Thoracic aorta (tissue), 2 donors: ENCODE results near the gene XRCC3. TPM values are rescaled to one million over a fixed set of nuclear protein-coding genes. Genes with fewer than 3 reads are reported as not detected.

Experiments used
- ATAC-seq: fragments of 150-250 bp; one replicate; pipeline ENCODE4 v1.8.0; 2017; ENCODE audit warnings: low read depth; ENCODE audit not compliant: insufficient number of reproducible peaks, low FRiP score
- DNase-seq: peaks from one replicate; pipeline ENCODE4 v3.0.0-alpha.2; 2020; ENCODE audit warnings: low spot score
- H3K27ac ChIP-seq, 2 donors: fragments of 200-600 bp; sonication (generic); 1 replicate in 1 of 2; 2 replicates in 1 of 2; pipeline ENCODE4 v1.5.1; 2016; ENCODE audit warnings: mild to moderate bottlenecking in 2 of 2, moderate library complexity in 2 of 2
- H3K27me3 ChIP-seq: fragments of 200-600 bp; sonication (generic); replicated peaks from 2 replicates; pipeline ENCODE4 v1.6.0; 2016; ENCODE audit warnings: mild to moderate bottlenecking; ENCODE audit not compliant: insufficient read depth
- H3K36me3 ChIP-seq: fragments of 200-600 bp; sonication (generic); one replicate; pipeline ENCODE4 v1.5.1; 2016
- H3K4me1 ChIP-seq, 2 donors: fragments of 200-600 bp; sonication (generic); 1 replicate in 1 of 2; 2 replicates in 1 of 2; pipeline versions ENCODE4 v1.5.1 to v1.6.0; 2016; ENCODE audit warnings: low read depth in 2 of 2, mild to moderate bottlenecking in 1 of 2; ENCODE audit not compliant: control insufficient read depth in 1 of 2
- H3K4me3 ChIP-seq: fragments of 200-600 bp; sonication (generic); 2 replicates; pipeline ENCODE4 v1.5.1; 2016; ENCODE audit warnings: mild to moderate bottlenecking
- H3K9me3 ChIP-seq: fragments of 200-600 bp; sonication (generic); 2 replicates; pipeline ENCODE4 v1.5.1; 2016
- total RNA-seq, 2 donors: library from RNA; depleted of rRNA; stranded (reverse); fragments of >200 nt; gene quantifications; one replicate each; pipeline versions ENCODE4 v1.1.0 to v1.2.3, GENCODE V29; 2016
- TF ChIP-seq, protein P1 (sequence below): fragments of 200-600 bp; sonication (generic); IDR thresholded peaks from one replicate; pipeline ENCODE4 v1.5.1; 2019; ENCODE audit warnings: antibody characterized with exemption

XRCC3 gene
- total RNA-seq, 2 donors from 2014 or later, result 8.4 to 18.5 TPM

DNA sequence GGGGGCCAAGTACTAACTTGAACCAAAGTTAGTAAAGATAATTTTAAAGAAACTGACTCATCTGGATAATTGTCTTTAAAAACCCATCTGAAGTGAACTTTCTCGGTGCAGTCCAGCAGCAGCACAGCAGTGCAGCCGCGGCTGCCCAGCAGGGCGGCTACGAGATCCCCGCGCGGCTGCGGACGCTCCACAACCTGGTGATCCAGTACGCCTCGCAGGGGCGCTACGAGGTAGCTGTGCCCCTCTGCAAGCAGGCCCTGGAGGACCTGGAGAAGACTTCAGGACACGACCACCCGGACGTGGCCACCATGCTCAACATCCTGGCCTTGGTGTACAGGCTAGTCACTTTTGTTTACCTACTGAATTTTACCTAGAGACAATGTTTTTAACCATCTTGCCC, 52.7 kb downstream of the XRCC3 start:
- peaks cover 48% of the 10 kb centered on the region for H3K36me3 ChIP-seq

DNA sequence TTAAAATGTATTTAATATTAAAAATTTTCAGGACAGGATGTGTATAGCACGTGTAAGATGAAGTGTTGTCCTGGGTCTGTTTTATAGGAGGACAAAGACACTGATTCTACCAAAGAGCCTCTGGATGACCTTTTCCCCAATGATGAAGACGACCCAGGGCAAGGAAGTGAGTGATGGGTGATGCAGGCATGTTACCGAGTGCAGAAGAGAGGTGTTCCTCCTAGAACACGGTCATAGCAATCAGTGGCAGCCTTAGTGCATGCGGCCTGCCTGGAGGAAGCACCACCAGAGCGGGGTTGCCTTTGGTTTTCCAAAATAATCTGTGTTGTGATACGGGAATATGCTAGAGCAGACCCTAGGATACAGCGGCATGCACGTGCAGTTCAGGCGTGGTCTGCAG, 53.2 kb downstream of the XRCC3 start:
- peaks cover 8 to 27% of the 10 kb centered on the region in 2 donors for H3K4me1 ChIP-seq
- H3K4me3 ChIP-seq, result no peak overlapping the region
- peaks cover 49% of the 10 kb centered on the region for H3K36me3 ChIP-seq
- ATAC-seq (no peak), DNase-seq (no peak)
- no peaks in the 10 kb centered on the region for H3K27me3 ChIP-seq
- H3K9me3 ChIP-seq, result no peaks in the 10 kb centered on the region
- TF ChIP-seq, protein P1, sequence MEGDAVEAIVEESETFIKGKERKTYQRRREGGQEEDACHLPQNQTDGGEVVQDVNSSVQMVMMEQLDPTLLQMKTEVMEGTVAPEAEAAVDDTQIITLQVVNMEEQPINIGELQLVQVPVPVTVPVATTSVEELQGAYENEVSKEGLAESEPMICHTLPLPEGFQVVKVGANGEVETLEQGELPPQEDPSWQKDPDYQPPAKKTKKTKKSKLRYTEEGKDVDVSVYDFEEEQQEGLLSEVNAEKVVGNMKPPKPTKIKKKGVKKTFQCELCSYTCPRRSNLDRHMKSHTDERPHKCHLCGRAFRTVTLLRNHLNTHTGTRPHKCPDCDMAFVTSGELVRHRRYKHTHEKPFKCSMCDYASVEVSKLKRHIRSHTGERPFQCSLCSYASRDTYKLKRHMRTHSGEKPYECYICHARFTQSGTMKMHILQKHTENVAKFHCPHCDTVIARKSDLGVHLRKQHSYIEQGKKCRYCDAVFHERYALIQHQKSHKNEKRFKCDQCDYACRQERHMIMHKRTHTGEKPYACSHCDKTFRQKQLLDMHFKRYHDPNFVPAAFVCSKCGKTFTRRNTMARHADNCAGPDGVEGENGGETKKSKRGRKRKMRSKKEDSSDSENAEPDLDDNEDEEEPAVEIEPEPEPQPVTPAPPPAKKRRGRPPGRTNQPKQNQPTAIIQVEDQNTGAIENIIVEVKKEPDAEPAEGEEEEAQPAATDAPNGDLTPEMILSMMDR, result no peak
- no peak overlapping the region for H3K27ac ChIP-seq

More for the DNA sequence above, 52.7 kb downstream of the XRCC3 start:
- Histone ChIP-seq H3K4me1 (peaks cover 8 to 27% of the 10 kb centered on the region in 2 donors), H3K9me3 (no peaks in the 10 kb centered on the region), H3K27me3 (no peaks in the 10 kb centered on the region), H3K4me3 (no peak overlapping the region), H3K27ac (no peak overlapping the region)
- ATAC-seq (no peak), DNase-seq (no peak)
- TF ChIP-seq, protein P1, result no peak

DNA sequence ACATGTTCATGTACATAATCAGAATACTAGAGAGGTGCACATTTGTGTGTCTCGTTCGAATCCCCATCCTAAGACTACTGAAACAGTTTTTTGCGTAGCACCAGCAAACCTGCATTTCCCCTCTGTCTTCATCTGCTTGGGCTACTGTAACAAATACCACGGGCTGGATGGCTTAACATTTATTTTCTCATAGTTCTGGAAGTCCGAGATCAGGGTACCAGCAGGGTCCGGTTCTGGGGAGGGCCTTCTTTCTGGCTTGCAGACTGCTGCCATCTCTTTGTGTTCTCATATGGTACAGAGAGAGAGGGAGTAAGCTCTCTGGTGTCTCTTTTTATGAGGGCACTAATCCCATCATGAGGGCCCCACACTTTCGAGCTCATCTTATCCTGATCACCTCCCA, 55.6 kb downstream of the XRCC3 start:
- DNase-seq (no peak), ATAC-seq (no peak)
- H3K9me3 ChIP-seq, result no peaks in the 10 kb centered on the region
- peaks cover 8 to 23% of the 10 kb centered on the region in 2 donors for H3K4me1 ChIP-seq
- no peak overlapping the region for H3K4me3 ChIP-seq
- no peaks in the 10 kb centered on the region for H3K27me3 ChIP-seq
- peaks cover 71% of the 10 kb centered on the region for H3K36me3 ChIP-seq
- H3K27ac ChIP-seq, result no peak overlapping the region
- TF ChIP-seq, protein P1, result no peak

DNA sequence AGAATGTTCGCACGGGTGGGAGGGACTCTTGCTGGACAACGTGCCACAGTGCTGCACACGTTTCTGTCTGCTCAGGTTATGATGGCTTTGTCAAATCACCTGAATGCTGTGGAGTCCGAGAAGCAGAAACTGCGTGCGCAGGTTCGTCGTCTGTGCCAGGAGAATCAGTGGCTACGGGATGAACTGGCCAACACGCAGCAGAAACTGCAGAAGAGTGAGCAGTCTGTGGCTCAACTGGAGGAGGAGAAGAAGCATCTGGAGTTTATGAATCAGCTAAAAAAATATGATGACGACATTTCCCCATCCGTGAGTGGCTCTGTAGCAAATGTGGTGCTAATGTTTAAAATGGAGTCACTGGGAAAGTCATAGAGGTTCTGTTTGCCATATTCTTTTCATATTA, 57.8 kb downstream of the XRCC3 start:
- H3K9me3 ChIP-seq, result no peaks in the 10 kb centered on the region
- peaks cover 63% of the 10 kb centered on the region for H3K36me3 ChIP-seq
- no peak for DNase-seq
- H3K4me3 ChIP-seq, result no peak overlapping the region
- ATAC-seq, result no peak
- TF ChIP-seq, protein P1, result no peak
- H3K27ac ChIP-seq, result peak overlapping the region; percentile 32 to 37
- H3K4me1 ChIP-seq, result peaks cover 19 to 31% of the 10 kb centered on the region in 2 donors
- no peaks in the 10 kb centered on the region for H3K27me3 ChIP-seq

DNA sequence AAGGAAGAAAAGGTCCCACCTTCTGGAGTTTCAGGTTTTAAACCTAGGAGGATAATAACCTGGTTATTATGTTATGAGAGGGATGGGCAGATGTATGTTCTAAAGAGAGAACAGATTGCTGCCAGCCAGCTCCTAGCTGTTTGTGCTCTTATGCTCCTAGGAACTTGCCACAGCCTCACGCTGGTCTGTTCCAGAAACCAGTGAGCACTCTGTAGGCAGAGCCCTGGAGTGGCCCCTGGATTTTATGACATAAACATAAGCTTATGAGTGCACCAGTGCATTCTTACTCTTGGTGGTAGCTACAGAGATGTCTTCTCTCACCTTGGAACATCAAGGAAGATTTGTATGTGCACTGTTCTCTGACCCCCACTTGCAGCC, 58.5 kb downstream of the XRCC3 start:
- H3K4me1 ChIP-seq, result peaks cover 24 to 38% of the 10 kb centered on the region in 2 donors

More for the DNA sequence above, 58.5 kb downstream of the XRCC3 start:
- ATAC-seq (no peak), DNase-seq (no peak)
- H3K9me3 ChIP-seq, result no peaks in the 10 kb centered on the region
- H3K4me3 ChIP-seq, result no peak overlapping the region
- H3K27me3 ChIP-seq, result no peaks in the 10 kb centered on the region
- no peak overlapping the region for H3K27ac ChIP-seq
- TF ChIP-seq, protein P1, result no peak
- H3K36me3 ChIP-seq, result peaks cover 59% of the 10 kb centered on the region
